ENCODE results near the gene SCGB1D2. TPM values are rescaled to one million over a fixed set of nuclear protein-coding genes. Genes with fewer than 3 reads are reported as not detected.

Gene SCGB1D2
- total and polyA plus RNA-seq, 2 donors (not counting 1 experiment from before 2014, with no cell fraction given) = not detected

- Histone ChIP-seq H3K4me1 (ENCODE audit: control insufficient read depth, extremely low read depth, insufficient read depth, low read length) (no peaks in the 10 kb centered on the region), H3K4me3 (replicated peaks in 1 of 4; ENCODE audit: control extremely low read depth in 1 of 4, insufficient read depth in 1 of 4, low read depth in 3 of 4, low read length in 4 of 4) (no peak overlapping the region), H3K79me2 (ENCODE audit: control insufficient read depth, insufficient read depth, low read length) (no peaks in the 10 kb centered on the region), H3K9me3 (ENCODE audit: control insufficient read depth, insufficient read depth, low read depth, low read length) (no peaks in the 10 kb centered on the region), H3K9ac (ENCODE audit: insufficient read depth, low read length) (no peak overlapping the region), H2AFZ (ENCODE audit: low read length) (no peak overlapping the region), H3K27me3 (ENCODE audit: control insufficient read depth, insufficient read depth, low read length) (no peaks in the 10 kb centered on the region), H3K36me3 (ENCODE audit: control insufficient read depth, insufficient read depth, low read length) (no peaks in the 10 kb centered on the region), H3K27ac (ENCODE audit: insufficient read depth, low read length) (no peak overlapping the region), H4K20me1 (ENCODE audit: control insufficient read depth, extremely low read depth, insufficient read depth, low read length) (no peaks in the 10 kb centered on the region), H3K4me2 (ENCODE audit: extremely low read depth, insufficient read depth, low read length) (no peak overlapping the region)
- DNase-seq (ENCODE audit: low read depth in 2 of 2) = peak in 1 of 2 donors; percentile 27
- TF ChIP-seq EZH2 (IDR thresholded peaks at IDR 0.05; ENCODE audit: low read length, missing control alignments) (no peak), CTCF (conservative IDR thresholded peaks at IDR 0.05 in 1 of 2, IDR thresholded peaks at IDR 0.05 in 1 of 2; ENCODE audit: low read depth in 1 of 2, low read length in 2 of 2) (no peak)
Observed at GRCh38 chr11:62266558-62266957, 24.5 kb downstream of the SCGB1D2 start.

- Histone ChIP-seq H3K27ac (ENCODE audit: insufficient read depth, low read length) (no peak overlapping the region), H3K9ac (ENCODE audit: insufficient read depth, low read length) (no peak overlapping the region), H3K9me3 (ENCODE audit: control insufficient read depth, insufficient read depth, low read depth, low read length) (no peaks in the 10 kb centered on the region), H3K27me3 (ENCODE audit: control insufficient read depth, insufficient read depth, low read length) (no peaks in the 10 kb centered on the region), H4K20me1 (ENCODE audit: control insufficient read depth, extremely low read depth, insufficient read depth, low read length) (no peaks in the 10 kb centered on the region), H3K4me3 (replicated peaks in 1 of 4; ENCODE audit: control extremely low read depth in 1 of 4, insufficient read depth in 1 of 4, low read depth in 3 of 4, low read length in 4 of 4) (no peak overlapping the region), H3K4me1 (ENCODE audit: control insufficient read depth, extremely low read depth, insufficient read depth, low read length) (no peaks in the 10 kb centered on the region), H3K4me2 (ENCODE audit: extremely low read depth, insufficient read depth, low read length) (no peak overlapping the region), H2AFZ (ENCODE audit: low read length) (no peak overlapping the region), H3K79me2 (ENCODE audit: control insufficient read depth, insufficient read depth, low read length) (no peaks in the 10 kb centered on the region), H3K36me3 (ENCODE audit: control insufficient read depth, insufficient read depth, low read length) (no peaks in the 10 kb centered on the region)
- no peak for DNase-seq (ENCODE audit: low read depth in 2 of 2)
- no peak for TF ChIP-seq EZH2 (IDR thresholded peaks at IDR 0.05; ENCODE audit: low read length, missing control alignments)
- TF ChIP-seq CTCF (conservative IDR thresholded peaks at IDR 0.05 in 1 of 2, IDR thresholded peaks at IDR 0.05 in 1 of 2; ENCODE audit: low read depth in 1 of 2, low read length in 2 of 2) = no peak
Observed at GRCh38 chr11:62267050-62267449, 25.0 kb downstream of the SCGB1D2 start.

GRCh38 chr11:62267576-62267975, 25.5 kb downstream of the SCGB1D2 start:
- Histone ChIP-seq H3K36me3 (ENCODE audit: control insufficient read depth, insufficient read depth, low read length) (no peaks in the 10 kb centered on the region), H3K9ac (ENCODE audit: insufficient read depth, low read length) (no peak overlapping the region), H4K20me1 (ENCODE audit: control insufficient read depth, extremely low read depth, insufficient read depth, low read length) (no peaks in the 10 kb centered on the region), H3K79me2 (ENCODE audit: control insufficient read depth, insufficient read depth, low read length) (no peaks in the 10 kb centered on the region), H3K4me2 (ENCODE audit: extremely low read depth, insufficient read depth, low read length) (no peak overlapping the region), H3K9me3 (ENCODE audit: control insufficient read depth, insufficient read depth, low read depth, low read length) (no peaks in the 10 kb centered on the region), H2AFZ (ENCODE audit: low read length) (no peak overlapping the region), H3K27ac (ENCODE audit: insufficient read depth, low read length) (no peak overlapping the region), H3K27me3 (ENCODE audit: control insufficient read depth, insufficient read depth, low read length) (no peaks in the 10 kb centered on the region), H3K4me3 (replicated peaks in 1 of 4; ENCODE audit: control extremely low read depth in 1 of 4, insufficient read depth in 1 of 4, low read depth in 3 of 4, low read length in 4 of 4) (no peak overlapping the region), H3K4me1 (ENCODE audit: control insufficient read depth, extremely low read depth, insufficient read depth, low read length) (no peaks in the 10 kb centered on the region)
- TF ChIP-seq CTCF (conservative IDR thresholded peaks at IDR 0.05 in 1 of 2, IDR thresholded peaks at IDR 0.05 in 1 of 2; ENCODE audit: low read depth in 1 of 2, low read length in 2 of 2) (no peak), EZH2 (IDR thresholded peaks at IDR 0.05; ENCODE audit: low read length, missing control alignments) (no peak)
- DNase-seq (ENCODE audit: low read depth in 2 of 2) = no peak
